Choroid plexus epithelial cell (primary cell): ENCODE data around the gene SLC22A23.

ENCODE experiments used
- DNase-seq: peaks from one replicate; pipeline ENCODE4 v3.0.0-alpha.2; 2010; ENCODE audit warnings: low read depth
- H3K4me3 ChIP-seq: 2 replicates; pipeline ENCODE4 v1.5.1; 2011; ENCODE audit warnings: low read depth, mild to moderate bottlenecking, control low read depth, low read length, moderate library complexity
- CTCF ChIP-seq: conservative IDR thresholded peaks from 2 replicates; pipeline ENCODE4 v1.5.1; 2011; ENCODE audit warnings: low read depth, mild to moderate bottlenecking, control low read depth, inconsistent platforms, low read length, moderate library complexity

Gene SLC22A23

GRCh38 chr6:3273707-3274521 is 182.9 kb downstream of the SLC22A23 start:
- no peak for TF ChIP-seq CTCF
- DNase-seq = no peak
- no peak overlapping the region for H3K4me3 ChIP-seq

- TF ChIP-seq CTCF = no peak
- H3K4me3 ChIP-seq = no peak overlapping the region
Observed at GRCh38 chr6:3272911-3273547, 183.8 kb downstream of the SLC22A23 start.

GRCh38 chr6:3271756-3272155 is 185.1 kb downstream of the SLC22A23 start:
- no peak overlapping the region for H3K4me3 ChIP-seq
- DNase-seq = no peak
- TF ChIP-seq CTCF = no peak

More at GRCh38 chr6:3272911-3273547, 183.8 kb downstream of the SLC22A23 start:
- DNase-seq = no peak

- no peak for TF ChIP-seq CTCF
- DNase-seq = no peak
- no peak overlapping the region for H3K4me3 ChIP-seq
Observed at GRCh38 chr6:3270258-3270657, 186.6 kb downstream of the SLC22A23 start.

GRCh38 chr6:3269281-3269975 is 187.4 kb downstream of the SLC22A23 start:
- H3K4me3 ChIP-seq = no peak overlapping the region
- no peak for DNase-seq
- no peak for TF ChIP-seq CTCF

- DNase-seq = no peak
- no peak for TF ChIP-seq CTCF
- H3K4me3 ChIP-seq = no peak overlapping the region
Observed at GRCh38 chr6:3268680-3269079, 188.2 kb downstream of the SLC22A23 start.
